Stimulated activated CD8-positive, alpha-beta memory T cell treated with anti-CD3 and anti-CD28 coated beads, Interleukin-15, amount 100 ng/mL, for 24 hours (primary cell): ENCODE results near the gene TTLL11.

Experiments
- DNase-seq: peaks from one replicate; pipeline ENCODE4 v3.0.0-alpha.2; 2020; ENCODE audit warnings: low read depth

Gene TTLL11

GRCh38 chr9:121830441-121831140 lies 262.5 kb downstream of the TTLL11 start:
- DNase-seq, result no peak

- DNase-seq, result no peak
Observed at GRCh38 chr9:121827251-121827967, 265.7 kb downstream of the TTLL11 start.

GRCh38 chr9:121826711-121827110 lies 266.4 kb downstream of the TTLL11 start:
- no peak for DNase-seq

- DNase-seq, result no peak
Observed at GRCh38 chr9:121825031-121825691, 267.9 kb downstream of the TTLL11 start.

GRCh38 chr9:121824651-121825030 lies 268.5 kb downstream of the TTLL11 start:
- no peak for DNase-seq

- no peak for DNase-seq
Observed at GRCh38 chr9:121823451-121824169, 269.5 kb downstream of the TTLL11 start.

- DNase-seq, result no peak
Observed at GRCh38 chr9:121822093-121823085, 270.7 kb downstream of the TTLL11 start.

- no peak for DNase-seq
Observed at GRCh38 chr9:121821326-121821725, 271.8 kb downstream of the TTLL11 start.

GRCh38 chr9:121820286-121821005 lies 272.7 kb downstream of the TTLL11 start:
- no peak for DNase-seq

- no peak for DNase-seq
Observed at GRCh38 chr9:121819428-121820231, 273.5 kb downstream of the TTLL11 start.

GRCh38 chr9:121818841-121819427 lies 274.2 kb downstream of the TTLL11 start:
- DNase-seq, result no peak

- DNase-seq, result no peak
Observed at GRCh38 chr9:121818016-121818661, 275.0 kb downstream of the TTLL11 start.

- no peak for DNase-seq
Observed at GRCh38 chr9:121817476-121817875, 275.6 kb downstream of the TTLL11 start.

GRCh38 chr9:121816845-121817450 lies 276.2 kb downstream of the TTLL11 start:
- DNase-seq, result no peak

GRCh38 chr9:121816449-121816817 lies 276.7 kb downstream of the TTLL11 start:
- DNase-seq, result no peak

GRCh38 chr9:121815546-121816448 lies 277.3 kb downstream of the TTLL11 start:
- DNase-seq, result no peak

- DNase-seq, result no peak
Observed at GRCh38 chr9:121815084-121815483, 278.0 kb downstream of the TTLL11 start.
